Activated B cell treated with CpG ODN at 0.5 μM for 24 hours (primary cell): Measurements from ENCODE around the gene FGFBP2. TPM values are rescaled to one million over a fixed set of nuclear protein-coding genes. Genes with fewer than 3 reads are reported as not detected.

ENCODE experiments used
- ATAC-seq: fragments of 200-7000 bp; cut with Tn5 transposase; one replicate; pipeline ENCODE4 v1.10.0; 2021; ENCODE audit warnings: low read depth, mild to moderate bottlenecking, moderate library complexity
- CTCF ChIA-PET: fragments of 350-600 bp; sonication (Branson Sonifier 250); formaldehyde crosslinking; loops from one replicate; lab custom pipeline; 2021; ENCODE audit warnings: antibody characterized with exemption; lab: Charles Lee
- POLR2A ChIA-PET: fragments of 350-600 bp; sonication (Branson Sonifier 250); formaldehyde crosslinking; loops from one replicate; lab custom pipeline; 2021; ENCODE audit warnings: antibody characterized with exemption; lab: Charles Lee
- DNase-seq: peaks from one replicate; pipeline ENCODE4 v3.0.0; 2022
- H3K27ac Mint-ChIP-seq: one replicate; pipeline ENCODE4 v1.8.0; 2020; ENCODE audit warnings: mixed read lengths
- H3K27me3 Mint-ChIP-seq: one replicate; pipeline ENCODE4 v1.8.0; 2021; ENCODE audit warnings: mixed read lengths
- H3K36me3 Mint-ChIP-seq: one replicate; pipeline ENCODE4 v1.8.0; 2021; ENCODE audit warnings: low read depth, mixed read lengths
- H3K4me1 Mint-ChIP-seq: one replicate; pipeline ENCODE4 v1.8.0; 2021; ENCODE audit warnings: mixed read lengths
- H3K4me3 Mint-ChIP-seq: one replicate; pipeline ENCODE4 v1.8.0; 2020; ENCODE audit warnings: mild to moderate bottlenecking, mixed read lengths
- H3K9me3 Mint-ChIP-seq: one replicate; pipeline ENCODE4 v1.8.0; 2020; ENCODE audit warnings: mixed read lengths
- intact Hi-C: fragments of 100-400 bp; cut with micrococcal nuclease; formaldehyde crosslinking; loops from one replicate; pipeline ENCODE4 v1.15.1; 2024
- total RNA-seq: library from RNA; stranded (reverse); gene quantifications from 2 replicates; pipeline ENCODE4 v1.2.3, GENCODE V29; 2022
- TF ChIP-seq, protein P1 (sequence below): fragments of 200-600 bp; IDR thresholded peaks from one replicate; pipeline ENCODE4 v1.8.0; 2022; ENCODE audit warnings: antibody characterized with exemption, mild to moderate bottlenecking

The FGFBP2 gene
- total RNA-seq, 1 donor from 2014 or later = 0.20 TPM

DNA sequence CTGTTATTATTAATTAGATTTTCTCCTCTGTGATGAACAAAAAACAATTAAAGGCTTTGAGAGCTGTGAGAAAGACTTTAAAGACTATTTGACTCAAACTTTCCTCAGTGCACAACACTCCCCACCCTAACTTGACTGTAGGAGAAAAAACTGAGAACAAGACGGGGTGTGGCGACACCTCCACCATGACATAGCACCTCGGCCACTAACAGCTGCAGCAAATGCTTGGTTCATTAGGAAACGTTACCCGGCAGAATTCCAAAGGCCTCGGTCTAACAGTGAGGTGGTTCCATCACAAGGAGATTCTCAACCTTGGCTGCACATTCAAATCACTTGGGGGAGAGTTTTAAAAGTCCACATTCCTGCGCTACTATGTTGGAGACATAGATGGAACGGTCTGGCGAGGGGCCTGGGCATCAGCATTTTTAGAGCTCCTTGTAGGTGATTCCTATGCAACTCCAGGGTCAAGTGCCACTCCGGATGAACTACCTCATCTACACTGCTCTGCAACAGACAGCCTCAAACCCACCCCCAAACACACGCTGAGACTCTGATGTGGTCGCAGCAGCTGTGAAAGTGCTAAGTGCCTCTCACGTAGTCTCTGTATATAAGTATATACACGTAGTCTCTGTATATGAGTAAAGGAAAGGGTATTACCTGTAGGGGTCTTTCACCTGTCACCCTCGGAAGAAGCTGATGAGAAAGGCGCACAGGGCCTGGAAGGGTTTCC is 1.0 kb downstream of the FGFBP2 start:
- peaks cover 5% of the 10 kb centered on the region for H3K9me3 Mint-ChIP-seq
- peaks cover 9% of the 10 kb centered on the region for H3K4me1 Mint-ChIP-seq
- ChIA-PET POLR2A (no interaction called here), CTCF (interaction anchor here (0.7 to 1.8 kb wide), 2 partner anchors 157 to 303 kb away, joined by 3 to 4 read pairs; no protein-coding TSS in a partner anchor)
- DNase-seq = no peak
- H3K36me3 Mint-ChIP-seq = no peaks in the 10 kb centered on the region
- H3K27me3 Mint-ChIP-seq = peaks cover 3% of the 10 kb centered on the region
- TF ChIP-seq, protein P1, sequence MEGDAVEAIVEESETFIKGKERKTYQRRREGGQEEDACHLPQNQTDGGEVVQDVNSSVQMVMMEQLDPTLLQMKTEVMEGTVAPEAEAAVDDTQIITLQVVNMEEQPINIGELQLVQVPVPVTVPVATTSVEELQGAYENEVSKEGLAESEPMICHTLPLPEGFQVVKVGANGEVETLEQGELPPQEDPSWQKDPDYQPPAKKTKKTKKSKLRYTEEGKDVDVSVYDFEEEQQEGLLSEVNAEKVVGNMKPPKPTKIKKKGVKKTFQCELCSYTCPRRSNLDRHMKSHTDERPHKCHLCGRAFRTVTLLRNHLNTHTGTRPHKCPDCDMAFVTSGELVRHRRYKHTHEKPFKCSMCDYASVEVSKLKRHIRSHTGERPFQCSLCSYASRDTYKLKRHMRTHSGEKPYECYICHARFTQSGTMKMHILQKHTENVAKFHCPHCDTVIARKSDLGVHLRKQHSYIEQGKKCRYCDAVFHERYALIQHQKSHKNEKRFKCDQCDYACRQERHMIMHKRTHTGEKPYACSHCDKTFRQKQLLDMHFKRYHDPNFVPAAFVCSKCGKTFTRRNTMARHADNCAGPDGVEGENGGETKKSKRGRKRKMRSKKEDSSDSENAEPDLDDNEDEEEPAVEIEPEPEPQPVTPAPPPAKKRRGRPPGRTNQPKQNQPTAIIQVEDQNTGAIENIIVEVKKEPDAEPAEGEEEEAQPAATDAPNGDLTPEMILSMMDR = no peak
- H3K4me3 Mint-ChIP-seq = no peak overlapping the region
- intact Hi-C loops = loop anchor here (2.0 kb wide), 1 partner anchor 303 kb away; no protein-coding TSS in a partner anchor
- no peak for ATAC-seq
- H3K27ac Mint-ChIP-seq = no peak overlapping the region

DNA sequence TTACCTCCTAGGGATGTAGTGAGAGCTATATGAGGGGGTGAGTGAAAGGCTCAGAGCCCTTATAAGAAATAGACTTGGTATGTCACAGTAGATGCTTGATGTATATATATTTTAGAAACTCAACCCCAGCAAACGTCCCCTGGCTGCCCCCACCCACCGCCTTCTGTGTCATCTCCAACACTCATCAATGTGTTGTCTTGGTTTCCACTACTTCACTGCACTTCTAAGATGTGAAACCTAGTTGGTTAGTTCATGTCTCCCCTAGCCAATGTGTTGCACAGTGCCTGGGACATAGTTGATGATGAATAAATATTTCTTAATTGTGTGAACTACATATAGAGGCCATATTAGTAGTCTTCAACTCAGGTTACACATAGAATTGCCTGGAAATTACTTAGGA is 4.4 kb downstream of the FGFBP2 start:
- no peak overlapping the region for H3K27ac Mint-ChIP-seq
- no peak for DNase-seq
- POLR2A ChIA-PET = no interaction called here
- no peak overlapping the region for H3K4me3 Mint-ChIP-seq
- H3K36me3 Mint-ChIP-seq = peaks cover 2% of the 10 kb centered on the region
- CTCF ChIA-PET = interaction anchor here (1.4 to 1.7 kb wide), 2 partner anchors 76 to 153 kb away, joined by 8 to 9 read pairs; no protein-coding TSS in a partner anchor
- peaks cover 9% of the 10 kb centered on the region for H3K4me1 Mint-ChIP-seq
- intact Hi-C loops = no loop called here
- no peaks in the 10 kb centered on the region for H3K27me3 Mint-ChIP-seq
- no peak for ATAC-seq
- TF ChIP-seq, protein P1 = no peak
- peaks cover 9% of the 10 kb centered on the region for H3K9me3 Mint-ChIP-seq

DNA sequence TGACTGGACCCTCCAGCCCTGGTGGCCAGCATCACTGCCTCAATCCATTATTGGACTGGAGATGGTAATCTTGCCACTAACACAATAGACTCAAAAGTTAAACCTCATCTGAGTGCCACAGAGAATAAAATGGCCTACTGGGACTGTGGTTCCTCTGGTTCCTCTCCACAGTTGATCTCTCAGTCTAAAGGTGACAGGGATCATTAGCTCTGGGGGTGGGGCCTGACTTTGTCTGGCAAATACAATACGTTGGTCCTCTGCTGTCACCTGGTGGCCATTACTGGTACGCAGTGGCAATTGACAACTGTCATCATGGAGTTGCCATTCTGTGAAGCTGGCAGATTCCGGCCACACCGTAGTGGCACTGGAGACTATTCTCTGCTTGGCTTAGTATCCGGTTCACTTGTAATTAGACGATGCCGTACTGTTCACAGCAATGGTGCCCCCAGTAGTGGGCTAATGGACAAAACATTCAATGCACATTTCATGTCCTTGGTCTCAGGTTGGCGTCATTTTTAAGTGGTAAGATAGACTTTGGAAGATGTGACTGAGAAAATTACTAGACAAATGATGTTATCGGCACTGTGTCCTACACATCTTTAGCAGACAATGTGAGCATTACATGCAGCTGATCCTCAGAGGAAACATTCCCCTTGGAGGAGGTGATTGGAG is 6.7 kb downstream of the FGFBP2 start:
- Mint-ChIP-seq H3K4me3 (no peak overlapping the region), H3K27me3 (no peaks in the 10 kb centered on the region), H3K36me3 (peaks cover 2% of the 10 kb centered on the region), H3K9me3 (peaks cover 9% of the 10 kb centered on the region), H3K4me1 (peaks cover 5% of the 10 kb centered on the region), H3K27ac (no peak overlapping the region)
- DNase-seq = peak; percentile 56
- TF ChIP-seq, protein P1 = no peak
- CTCF ChIA-PET = interaction anchor here (0.6 to 5.3 kb wide), 19 partner anchors 10 to 477 kb away, joined by 3 to 114 read pairs (median 4); no protein-coding TSS in a partner anchor
- peak; percentile 100 for ATAC-seq
- POLR2A ChIA-PET = interaction anchor here (1.6 kb wide), 1 partner anchor 151 kb away, joined by 4 read pairs; no protein-coding TSS in a partner anchor
- intact Hi-C loops = loop anchor here (1.0 to 2.0 kb wide), 5 partner anchors 66 to 725 kb away; no protein-coding TSS in a partner anchor

DNA sequence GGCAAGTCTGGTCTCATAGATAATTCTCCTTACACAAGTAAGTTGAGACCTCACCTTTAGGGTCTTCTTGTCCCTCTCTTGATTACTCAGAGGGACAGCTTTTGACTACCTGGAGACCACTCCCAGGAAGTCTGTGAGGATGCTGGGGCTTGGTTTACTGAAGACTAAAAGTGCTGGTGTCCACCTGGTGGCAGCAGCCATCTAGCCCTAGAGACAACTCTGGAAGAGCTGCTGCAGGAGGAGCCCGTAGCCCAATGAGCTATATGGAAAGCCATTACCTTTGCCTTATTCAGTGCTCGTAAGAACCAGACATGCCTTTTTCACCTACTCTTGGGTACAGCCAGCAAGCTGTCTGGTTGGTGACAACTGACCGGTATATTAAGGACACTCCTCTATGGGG is 7.3 kb downstream of the FGFBP2 start:
- ChIA-PET POLR2A (interaction anchor here (1.6 kb wide), 1 partner anchor 150 kb away, joined by 4 read pairs; no protein-coding TSS in a partner anchor), CTCF (interaction anchor here (0.6 to 5.3 kb wide), 17 partner anchors 9 to 476 kb away, joined by 3 to 114 read pairs (median 4); no protein-coding TSS in a partner anchor)
- ATAC-seq (no peak), DNase-seq (no peak)
- H3K27ac Mint-ChIP-seq = no peak overlapping the region
- H3K9me3 Mint-ChIP-seq = peaks cover 9% of the 10 kb centered on the region
- intact Hi-C loops = loop anchor here (1.0 to 2.0 kb wide), 5 partner anchors 65 to 724 kb away; no protein-coding TSS in a partner anchor
- H3K27me3 Mint-ChIP-seq = no peaks in the 10 kb centered on the region
- peaks cover 5% of the 10 kb centered on the region for H3K4me1 Mint-ChIP-seq
- H3K4me3 Mint-ChIP-seq = no peak overlapping the region
- TF ChIP-seq, protein P1 = no peak
- H3K36me3 Mint-ChIP-seq = peaks cover 2% of the 10 kb centered on the region
